ENCODE results near the gene CLDN10.

GRCh38 chr13:95541308-95541707 is 11.2 kb upstream of the CLDN10 start:
- TF ChIP-seq, protein P1, sequence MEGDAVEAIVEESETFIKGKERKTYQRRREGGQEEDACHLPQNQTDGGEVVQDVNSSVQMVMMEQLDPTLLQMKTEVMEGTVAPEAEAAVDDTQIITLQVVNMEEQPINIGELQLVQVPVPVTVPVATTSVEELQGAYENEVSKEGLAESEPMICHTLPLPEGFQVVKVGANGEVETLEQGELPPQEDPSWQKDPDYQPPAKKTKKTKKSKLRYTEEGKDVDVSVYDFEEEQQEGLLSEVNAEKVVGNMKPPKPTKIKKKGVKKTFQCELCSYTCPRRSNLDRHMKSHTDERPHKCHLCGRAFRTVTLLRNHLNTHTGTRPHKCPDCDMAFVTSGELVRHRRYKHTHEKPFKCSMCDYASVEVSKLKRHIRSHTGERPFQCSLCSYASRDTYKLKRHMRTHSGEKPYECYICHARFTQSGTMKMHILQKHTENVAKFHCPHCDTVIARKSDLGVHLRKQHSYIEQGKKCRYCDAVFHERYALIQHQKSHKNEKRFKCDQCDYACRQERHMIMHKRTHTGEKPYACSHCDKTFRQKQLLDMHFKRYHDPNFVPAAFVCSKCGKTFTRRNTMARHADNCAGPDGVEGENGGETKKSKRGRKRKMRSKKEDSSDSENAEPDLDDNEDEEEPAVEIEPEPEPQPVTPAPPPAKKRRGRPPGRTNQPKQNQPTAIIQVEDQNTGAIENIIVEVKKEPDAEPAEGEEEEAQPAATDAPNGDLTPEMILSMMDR (IDR thresholded peaks at IDR 0.05; ENCODE audit: low read length): no peak
- TF ChIP-seq EZH2 (IDR thresholded peaks at IDR 0.05; ENCODE audit: borderline replicate concordance, low read length): no peak
